Neuronal stem cell (in vitro differentiated cells): Measurements from ENCODE around the gene KRTAP25-1.

Source experiments
- DNase-seq: peaks from one replicate; pipeline ENCODE4 v3.0.0-alpha.2; 2013; ENCODE audit warnings: low spot score
- H2AFZ ChIP-seq: one replicate; pipeline ENCODE4 v1.6.1; 2013; ENCODE audit warnings: mild to moderate bottlenecking, low read length, inconsistent platforms
- H2AK5ac ChIP-seq: 2 replicates; pipeline ENCODE4 v1.6.1; 2013; ENCODE audit warnings: low read depth, mild to moderate bottlenecking, inconsistent platforms, low read length, moderate library complexity, mixed read lengths
- H2BK120ac ChIP-seq: 2 replicates; pipeline ENCODE4 v1.6.1; 2013; ENCODE audit warnings: low read depth, mild to moderate bottlenecking, inconsistent platforms, low read length, moderate library complexity, mixed read lengths
- H2BK12ac ChIP-seq: one replicate; pipeline ENCODE4 v1.6.1; 2013; ENCODE audit warnings: low read length, inconsistent platforms
- H2BK15ac ChIP-seq: 2 replicates; pipeline ENCODE4 v1.6.1; 2013; ENCODE audit warnings: mild to moderate bottlenecking, low read length, inconsistent platforms, mixed read lengths
- H2BK5ac ChIP-seq: one replicate; pipeline ENCODE4 v1.6.1; 2013; ENCODE audit warnings: inconsistent platforms, mild to moderate bottlenecking, low read length, moderate library complexity
- H3K14ac ChIP-seq: one replicate; pipeline ENCODE4 v1.6.1; 2013; ENCODE audit warnings: low read length, inconsistent platforms
- H3K18ac ChIP-seq: 2 replicates; pipeline ENCODE4 v1.6.1; 2013; ENCODE audit warnings: low read length, inconsistent platforms
- H3K23ac ChIP-seq: 2 replicates; pipeline ENCODE4 v1.6.1; 2013; ENCODE audit warnings: low read depth, mild to moderate bottlenecking, mixed read lengths, low read length, inconsistent platforms; ENCODE audit not compliant: poor library complexity
- H3K27ac ChIP-seq: replicated peaks from 3 replicates; pipeline ENCODE4 v1.5.1; 2013; ENCODE audit warnings: low read length, inconsistent platforms
- H3K27me3 ChIP-seq, 3 experiments: 2 replicates each; pipeline ENCODE4 v1.6.1; 2013; ENCODE audit warnings: low read length in 3 of 3, mild to moderate bottlenecking in 2 of 3, inconsistent platforms in 1 of 3, low read depth in 1 of 3, mixed read lengths in 1 of 3, moderate library complexity in 1 of 3; ENCODE audit not compliant: control insufficient read depth in 3 of 3, insufficient read depth in 3 of 3
- H3K36me3 ChIP-seq, 2 donors: replicated peaks in 1 of 2; 2 replicates each; pipeline ENCODE4 v1.6.1; 2013; ENCODE audit warnings: low read length in 2 of 2; ENCODE audit not compliant: control insufficient read depth in 2 of 2, insufficient read depth in 2 of 2
- H3K4ac ChIP-seq: 2 replicates; pipeline ENCODE4 v1.6.1; 2013; ENCODE audit warnings: inconsistent platforms, mild to moderate bottlenecking, low read length, moderate library complexity
- H3K4me1 ChIP-seq, 2 donors: 1 replicate in 1 of 2; 2 replicates in 1 of 2; pipeline ENCODE4 v1.6.1; 2013; ENCODE audit warnings: low read length in 2 of 2, low read depth in 1 of 2; ENCODE audit not compliant: control insufficient read depth in 2 of 2, insufficient read depth in 1 of 2
- H3K4me2 ChIP-seq: one replicate; pipeline ENCODE4 v1.6.1; 2013; ENCODE audit warnings: mild to moderate bottlenecking, low read length, inconsistent platforms; ENCODE audit not compliant: insufficient read depth, poor library complexity, severe bottlenecking
- H3K4me3 ChIP-seq, 2 donors: 2 replicates each; pipeline ENCODE4 v1.5.1; 2013; ENCODE audit warnings: low read length in 2 of 2, mild to moderate bottlenecking in 2 of 2, inconsistent platforms in 1 of 2, moderate library complexity in 1 of 2
- H3K79me1 ChIP-seq: one replicate; pipeline ENCODE4 v1.6.1; 2013; ENCODE audit warnings: low read depth, mild to moderate bottlenecking, inconsistent platforms, low read length, moderate library complexity
- H3K9ac ChIP-seq: one replicate; pipeline ENCODE4 v1.6.1; 2013; ENCODE audit warnings: mild to moderate bottlenecking, low read depth, low read length, inconsistent platforms; ENCODE audit not compliant: poor library complexity
- H3K9me3 ChIP-seq, 2 donors: replicated peaks in 1 of 2; 2 replicates each; pipeline versions ENCODE3 to v1.6.1; 2013; ENCODE audit warnings: low read length in 2 of 2, mild to moderate bottlenecking in 2 of 2, inconsistent platforms in 1 of 2, low read depth in 1 of 2, mixed read lengths in 1 of 2, moderate library complexity in 1 of 2; ENCODE audit not compliant: control insufficient read depth in 2 of 2, insufficient read depth in 1 of 2
- H4K8ac ChIP-seq: one replicate; pipeline ENCODE4 v1.6.1; 2013; ENCODE audit warnings: low read depth, mild to moderate bottlenecking, inconsistent platforms, low read length, moderate library complexity
- H4K91ac ChIP-seq: one replicate; pipeline ENCODE4 v1.6.1; 2013; ENCODE audit warnings: low read length, low read depth, mild to moderate bottlenecking, inconsistent platforms; ENCODE audit not compliant: poor library complexity
- WGBS, 2 donors: extraction: QIAGEN DNeasy Blood & Tissue Kit; methylation state at CpG; one replicate each; pipeline ENCODE4 v1.1.7; 2013; ENCODE audit warnings: missing lambda C conversion rate in 2 of 2, mixed read lengths in 1 of 2; ENCODE audit not compliant: insufficient read length in 2 of 2, insufficient replicate concordance in 1 of 2; ENCODE audit errors: extremely low coverage in 2 of 2; 5-methylcytosine and 5-hydroxymethylcytosine counted together

Gene KRTAP25-1

GRCh38 chr21:30255679-30256078 is 33.6 kb downstream of the KRTAP25-1 start:
- H3K9ac ChIP-seq, result no peak overlapping the region
- H3K36me3 ChIP-seq, result no peaks in the 10 kb centered on the region
- DNase-seq, result no peak
- no peak overlapping the region for H3K4me2 ChIP-seq
- no peaks in the 10 kb centered on the region for H3K79me1 ChIP-seq
- H3K27ac ChIP-seq, result no peak overlapping the region
- H3K4me3 ChIP-seq, result no peak overlapping the region
- WGBS, 2 donors, result no CpG with 5 or more reads among the region's 1 CpG
- no peak overlapping the region for H2BK15ac ChIP-seq
- no peak overlapping the region for H2BK12ac ChIP-seq
- H3K4me1 ChIP-seq, result no peaks in the 10 kb centered on the region
- H3K14ac ChIP-seq, result no peak overlapping the region
- H3K4ac ChIP-seq, result no peak overlapping the region
- no peak overlapping the region for H2BK5ac ChIP-seq
- H2BK120ac ChIP-seq, result no peak overlapping the region
- no peak overlapping the region for H2AFZ ChIP-seq
- H4K91ac ChIP-seq, result no peak overlapping the region
- no peaks in the 10 kb centered on the region for H3K27me3 ChIP-seq
- H2AK5ac ChIP-seq, result no peak overlapping the region
- H3K23ac ChIP-seq, result no peak overlapping the region
- H3K18ac ChIP-seq, result no peak overlapping the region
- no peaks in the 10 kb centered on the region for H3K9me3 ChIP-seq
- no peak overlapping the region for H4K8ac ChIP-seq

GRCh38 chr21:30251781-30252180 is 37.5 kb downstream of the KRTAP25-1 start:
- no CpG with 5 or more reads among the region's 1 CpG for WGBS, 2 donors
- Histone ChIP-seq H4K91ac (no peak overlapping the region), H3K4me3 (no peak overlapping the region), H3K14ac (no peak overlapping the region), H2AK5ac (no peak overlapping the region), H3K27ac (no peak overlapping the region), H3K23ac (no peak overlapping the region), H2BK5ac (no peak overlapping the region), H2BK12ac (no peak overlapping the region), H2BK15ac (no peak overlapping the region), H3K79me1 (no peaks in the 10 kb centered on the region), H3K36me3 (no peaks in the 10 kb centered on the region), H3K9ac (no peak overlapping the region), H2AFZ (no peak overlapping the region), H3K4ac (no peak overlapping the region), H3K4me2 (no peak overlapping the region), H3K4me1 (no peaks in the 10 kb centered on the region), H2BK120ac (no peak overlapping the region), H4K8ac (no peak overlapping the region), H3K9me3 (no peaks in the 10 kb centered on the region), H3K27me3 (no peaks in the 10 kb centered on the region), H3K18ac (no peak overlapping the region)
- no peak for DNase-seq

GRCh38 chr21:30249936-30250335 is 39.4 kb downstream of the KRTAP25-1 start:
- H4K91ac ChIP-seq, result no peak overlapping the region

GRCh38 chr21:30248844-30249243 is 40.5 kb downstream of the KRTAP25-1 start:
- no CpG with 5 or more reads among the region's 9 CpGs for WGBS, 2 donors
- Histone ChIP-seq H3K27me3 (no peaks in the 10 kb centered on the region), H3K27ac (no peak overlapping the region), H3K4me2 (no peak overlapping the region), H3K18ac (no peak overlapping the region), H2AK5ac (no peak overlapping the region), H3K14ac (no peak overlapping the region), H2BK120ac (no peak overlapping the region), H3K79me1 (no peaks in the 10 kb centered on the region), H2BK12ac (no peak overlapping the region), H4K8ac (no peak overlapping the region), H3K4me3 (peak overlapping the region in 1 of 2 donors; percentile 29), H3K4me1 (no peaks in the 10 kb centered on the region), H3K36me3 (no peaks in the 10 kb centered on the region), H2BK15ac (no peak overlapping the region), H3K9me3 (no peaks in the 10 kb centered on the region), H3K4ac (no peak overlapping the region), H2BK5ac (no peak overlapping the region), H3K9ac (no peak overlapping the region), H3K23ac (no peak overlapping the region), H4K91ac (no peak overlapping the region), H2AFZ (no peak overlapping the region)
- DNase-seq, result no peak

More at GRCh38 chr21:30249936-30250335, 39.4 kb downstream of the KRTAP25-1 start:
- H3K18ac ChIP-seq, result no peak overlapping the region
- H3K27me3 ChIP-seq, result no peaks in the 10 kb centered on the region
- no peak for DNase-seq
- H2BK15ac ChIP-seq, result no peak overlapping the region
- no peak overlapping the region for H3K4me3 ChIP-seq
- H3K4me1 ChIP-seq, result no peaks in the 10 kb centered on the region
- H2BK120ac ChIP-seq, result no peak overlapping the region
- H2AK5ac ChIP-seq, result no peak overlapping the region
- no CpG with 5 or more reads among the region's 3 CpGs for WGBS, 2 donors
- H2BK5ac ChIP-seq, result no peak overlapping the region
- H3K14ac ChIP-seq, result no peak overlapping the region
- H3K9ac ChIP-seq, result no peak overlapping the region
- H3K79me1 ChIP-seq, result no peaks in the 10 kb centered on the region
- no peak overlapping the region for H3K27ac ChIP-seq
- no peaks in the 10 kb centered on the region for H3K9me3 ChIP-seq
- no peak overlapping the region for H3K4ac ChIP-seq
- H2BK12ac ChIP-seq, result no peak overlapping the region
- H4K8ac ChIP-seq, result no peak overlapping the region
- no peak overlapping the region for H3K23ac ChIP-seq
- no peaks in the 10 kb centered on the region for H3K36me3 ChIP-seq
- H3K4me2 ChIP-seq, result no peak overlapping the region
- no peak overlapping the region for H2AFZ ChIP-seq
